KG1 (cell line): ENCODE results near the gene C1QTNF1.

Experiments used
- DNase-seq: peaks from one replicate; lab custom pipeline; 2025; lab: John Stamatoyannopoulos, UW

Gene C1QTNF1

GRCh38 chr17:78993241-78993956 lies 30.6 kb upstream of the C1QTNF1 start:
- peak; percentile 9 for DNase-seq

- no peak for DNase-seq
These were observed 29.8 kb upstream of the C1QTNF1 start for GRCh38 chr17:78993981-78994671.

- DNase-seq = no peak
These were observed 28.8 kb upstream of the C1QTNF1 start for GRCh38 chr17:78995022-78995760.

GRCh38 chr17:78995761-78996451 lies 28.1 kb upstream of the C1QTNF1 start:
- DNase-seq = no peak

GRCh38 chr17:78996781-78997201 lies 27.2 kb upstream of the C1QTNF1 start:
- no peak for DNase-seq

- DNase-seq = no peak
These were observed 26.7 kb upstream of the C1QTNF1 start for GRCh38 chr17:78997231-78997741.

GRCh38 chr17:78997881-78998280 lies 26.1 kb upstream of the C1QTNF1 start:
- no peak for DNase-seq

GRCh38 chr17:78998311-78999055 lies 25.5 kb upstream of the C1QTNF1 start:
- no peak for DNase-seq

- DNase-seq = no peak
These were observed 24.8 kb upstream of the C1QTNF1 start for GRCh38 chr17:78999056-78999768.

- DNase-seq = no peak
These were observed 24.0 kb upstream of the C1QTNF1 start for GRCh38 chr17:78999947-79000395.

- no peak for DNase-seq
These were observed 23.4 kb upstream of the C1QTNF1 start for GRCh38 chr17:79000396-79001189.

GRCh38 chr17:79001190-79002020 lies 22.6 kb upstream of the C1QTNF1 start:
- DNase-seq = no peak

- DNase-seq = no peak
These were observed 21.7 kb upstream of the C1QTNF1 start for GRCh38 chr17:79002291-79002690.

- DNase-seq = no peak
These were observed 21.0 kb upstream of the C1QTNF1 start for GRCh38 chr17:79002796-79003593.

- DNase-seq = no peak
These were observed 20.1 kb upstream of the C1QTNF1 start for GRCh38 chr17:79003661-79004411.

GRCh38 chr17:79005063-79005861 lies 18.7 kb upstream of the C1QTNF1 start:
- no peak for DNase-seq
